Measurements from ENCODE around the gene THEMIS2.

- no peak for TF ChIP-seq NFE2L1 (tag; IDR thresholded peaks at IDR 0.05; ENCODE audit: borderline replicate concordance, low read depth)
- no peak for TF ChIP-seq FOXM1 (IDR thresholded peaks at IDR 0.05; ENCODE audit: low read depth)
- no peak for TF ChIP-seq FOXM1 (CRISPR knock-in tag; IDR thresholded peaks at IDR 0.05; ENCODE audit: low read depth)
- no peak for TF ChIP-seq L3MBTL2 (IDR thresholded peaks at IDR 0.05)
- no peak for TF ChIP-seq EZH2 (IDR thresholded peaks at IDR 0.05; ENCODE audit: borderline replicate concordance, low read depth, low read length)
- no peak for TF ChIP-seq FOXK2 (conservative IDR thresholded peaks at IDR 0.05 in 1 of 2, IDR thresholded peaks at IDR 0.05 in 1 of 2; ENCODE audit: low read depth in 2 of 2)
- TF ChIP-seq CHCHD3 (CRISPR knock-in tag; IDR thresholded peaks at IDR 0.05): no peak
- TF ChIP-seq ZNF143 (CRISPR knock-in tag; IDR thresholded peaks at IDR 0.05): no peak
- no peak for TF ChIP-seq RFX5 (IDR thresholded peaks at IDR 0.05; ENCODE audit: low read depth, low read length)
- no peak for TF ChIP-seq NFYB (IDR thresholded peaks at IDR 0.05; ENCODE audit: extremely low read depth, insufficient read length)
Measured at GRCh38 chr1:27864264-27864895, 8.0 kb upstream of the THEMIS2 start.
